ENCODE measurements around the gene KRT78.
"Not testable (repeated sequence)": the region's sequence is repeated elsewhere in the genome, so short reads cannot be mapped to it uniquely, and the experiment has no call there.

Gene KRT78

DNA sequence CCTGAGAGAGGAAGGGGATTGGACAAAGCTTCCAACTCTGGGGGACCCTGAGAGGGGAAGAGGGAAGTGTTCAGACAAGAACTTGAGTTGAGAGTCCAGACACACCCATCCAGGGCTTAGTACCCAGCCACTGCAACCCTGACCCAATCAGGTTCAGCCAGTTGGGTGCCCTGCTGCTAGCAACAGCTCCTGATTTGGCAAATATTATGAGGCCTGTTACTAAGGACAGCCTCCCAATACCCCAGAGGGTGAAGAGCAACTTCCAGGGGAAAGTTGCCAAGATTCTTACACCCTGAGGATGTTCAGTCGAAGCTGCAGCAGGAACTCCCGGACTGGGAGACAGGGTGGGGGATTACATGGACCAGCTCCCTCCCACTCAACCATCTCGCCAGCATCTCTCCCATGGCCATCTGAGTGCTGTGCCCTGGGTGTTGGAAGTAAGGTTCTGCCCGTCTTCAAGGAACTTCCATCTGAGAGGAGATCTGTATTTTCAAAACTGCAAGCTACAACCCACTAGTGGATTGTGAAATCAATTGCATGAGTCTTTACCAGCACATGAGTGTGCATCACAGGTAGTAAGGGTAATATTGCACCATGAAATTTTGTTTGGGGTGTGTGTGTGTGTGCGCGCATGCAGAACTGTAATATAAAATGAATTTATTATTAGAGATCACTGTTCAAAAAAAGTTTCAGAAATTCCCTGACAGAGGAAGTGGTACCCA is 11.5 kb upstream of the KRT78 start:
- no peak for DNase-seq (ENCODE audit: insufficient read length, low spot score)
- TF ChIP-seq POLR2A (IDR thresholded peaks at IDR 0.05; ENCODE audit: low read depth, low read length): no peak
- FAIRE-seq: no peak

DNA sequence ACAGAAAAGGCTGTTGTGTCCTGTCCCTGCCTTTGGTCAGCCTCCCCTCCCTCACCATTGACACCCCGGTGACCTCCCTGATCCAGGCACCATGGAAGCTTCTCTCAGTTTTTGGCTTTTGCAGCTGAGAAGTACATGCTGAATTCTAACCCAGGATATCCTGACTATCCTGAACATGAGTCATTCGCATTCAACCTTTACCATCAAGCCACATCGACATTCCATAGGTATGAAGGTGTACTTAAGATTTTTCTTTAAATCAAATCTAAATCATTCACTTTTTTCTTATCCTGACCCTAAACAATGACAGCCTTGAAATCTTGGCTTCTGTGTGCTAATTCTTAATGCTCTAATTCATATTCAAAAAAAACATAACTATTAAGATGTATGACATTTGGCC is 8.7 kb upstream of the KRT78 start:
- DNase-seq (ENCODE audit: insufficient read length, low spot score) (no peak), FAIRE-seq (no peak)
- TF ChIP-seq POLR2A (IDR thresholded peaks at IDR 0.05; ENCODE audit: low read depth, low read length): no peak

DNA sequence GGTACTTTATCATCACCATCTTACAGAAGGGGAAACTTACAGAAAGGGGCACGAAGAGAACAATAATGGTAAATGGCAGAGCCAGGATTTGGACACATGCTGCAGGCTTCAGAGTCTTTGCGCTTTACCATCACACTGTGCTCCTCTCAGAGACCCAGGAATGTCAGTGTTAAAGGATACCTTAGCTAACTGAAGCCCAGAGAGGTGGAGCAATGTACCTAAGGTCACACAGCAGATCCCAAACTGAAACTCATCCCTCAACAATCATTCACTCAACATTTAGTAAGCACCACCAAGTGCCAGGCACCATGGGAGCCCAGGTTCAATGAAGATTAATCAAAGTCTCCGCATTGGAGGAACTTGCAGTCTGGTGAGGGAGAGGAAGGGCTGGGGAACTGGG is 8.0 kb upstream of the KRT78 start:
- no peak for TF ChIP-seq POLR2A (IDR thresholded peaks at IDR 0.05; ENCODE audit: low read depth, low read length)
- no peak for FAIRE-seq

DNA sequence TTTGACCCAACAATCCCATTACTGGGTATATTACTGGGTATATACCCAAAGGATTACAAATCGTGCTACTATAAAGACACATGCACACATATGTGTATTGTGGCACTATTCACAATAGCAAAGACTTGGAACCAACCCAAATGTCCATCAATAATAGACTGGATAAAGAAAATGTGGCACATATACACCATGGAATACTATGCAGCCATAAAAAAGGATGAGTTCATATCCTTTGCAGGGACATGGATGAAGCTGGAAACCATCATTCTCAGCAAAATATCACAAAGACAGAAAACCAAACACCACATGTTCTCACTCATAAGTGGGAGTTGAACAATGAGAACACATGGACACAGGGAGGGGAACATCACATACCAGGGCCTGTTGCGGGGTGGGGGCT is 7.3 kb upstream of the KRT78 start:
- FAIRE-seq; DNase-seq (ENCODE audit: insufficient read length, low spot score): not testable (repeated sequence)

More for the DNA sequence above, 8.0 kb upstream of the KRT78 start:
- no peak for DNase-seq (ENCODE audit: insufficient read length, low spot score)

DNA sequence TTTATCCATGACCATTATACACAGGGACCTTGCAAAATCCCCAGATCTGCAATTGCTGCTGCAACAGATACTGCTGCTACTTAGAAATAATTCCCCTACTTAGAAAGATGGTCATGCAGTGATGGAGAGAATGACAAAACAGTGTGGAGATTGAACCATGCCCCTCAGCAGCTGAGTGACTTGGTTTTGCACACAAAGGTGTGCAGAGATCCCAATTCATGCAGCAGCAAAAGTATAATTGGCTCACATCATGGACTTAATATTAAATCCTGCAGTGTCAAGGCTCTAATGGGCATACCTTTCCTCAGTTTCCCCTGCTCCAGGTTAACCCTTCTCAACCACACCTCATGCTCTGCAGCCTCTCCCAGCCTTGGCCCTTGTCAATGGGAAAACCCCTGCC is 3.0 kb upstream of the KRT78 start:
- DNase-seq (ENCODE audit: insufficient read length, low spot score) (no peak), FAIRE-seq (no peak)
- TF ChIP-seq POLR2A (IDR thresholded peaks at IDR 0.05; ENCODE audit: low read depth, low read length): no peak

DNA sequence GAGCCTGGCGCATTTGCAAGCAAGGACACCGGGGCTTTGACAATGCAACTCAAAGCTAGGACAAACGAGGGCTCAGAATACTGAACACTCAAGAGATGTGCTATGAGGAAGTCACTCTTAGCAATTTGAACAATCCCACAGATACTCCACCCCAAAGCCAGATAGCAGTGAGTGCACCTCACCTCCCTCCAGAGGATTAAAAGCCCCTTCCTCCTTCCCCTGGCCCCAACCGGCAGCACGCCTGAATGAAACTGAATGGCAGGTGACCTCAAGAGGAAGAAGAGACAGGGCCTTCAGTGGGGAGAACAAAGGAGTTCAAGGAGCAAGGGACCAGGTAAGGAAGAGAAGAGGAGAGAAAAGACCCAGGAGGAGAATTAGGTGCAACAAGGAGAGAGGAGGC is 1.9 kb upstream of the KRT78 start:
- FAIRE-seq: no peak
- no peak for TF ChIP-seq POLR2A (IDR thresholded peaks at IDR 0.05; ENCODE audit: low read depth, low read length)

DNA sequence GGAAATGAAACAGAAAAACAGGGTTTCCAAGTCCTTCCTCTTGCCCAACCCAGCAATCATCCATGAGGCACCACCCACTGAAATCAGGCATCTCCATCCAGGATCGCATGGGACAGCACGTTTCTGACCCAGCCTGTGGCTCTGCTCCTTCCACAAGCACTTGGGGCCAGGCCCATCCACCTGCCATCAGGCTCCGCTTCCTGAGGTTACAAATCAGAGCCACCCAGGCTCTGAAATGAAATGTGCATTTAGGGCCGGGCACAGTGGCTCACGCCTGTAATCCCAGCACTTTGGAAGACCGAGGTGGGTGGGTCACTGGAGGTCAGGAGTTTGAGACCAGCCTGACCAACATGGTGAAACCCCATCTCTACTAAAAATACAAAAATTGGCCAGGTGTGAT is 717 bp upstream of the KRT78 start:
- FAIRE-seq (no peak), DNase-seq (ENCODE audit: insufficient read length, low spot score) (no peak)
- TF ChIP-seq POLR2A (IDR thresholded peaks at IDR 0.05; ENCODE audit: low read depth, low read length): no peak

More for the DNA sequence above, 1.9 kb upstream of the KRT78 start:
- DNase-seq (ENCODE audit: insufficient read length, low spot score): no peak

GRCh38 chr12:52847335-52848102 is 1.3 kb downstream of the KRT78 start:
- no peak for FAIRE-seq
- DNase-seq (ENCODE audit: insufficient read length, low spot score): peak; percentile 54

DNA sequence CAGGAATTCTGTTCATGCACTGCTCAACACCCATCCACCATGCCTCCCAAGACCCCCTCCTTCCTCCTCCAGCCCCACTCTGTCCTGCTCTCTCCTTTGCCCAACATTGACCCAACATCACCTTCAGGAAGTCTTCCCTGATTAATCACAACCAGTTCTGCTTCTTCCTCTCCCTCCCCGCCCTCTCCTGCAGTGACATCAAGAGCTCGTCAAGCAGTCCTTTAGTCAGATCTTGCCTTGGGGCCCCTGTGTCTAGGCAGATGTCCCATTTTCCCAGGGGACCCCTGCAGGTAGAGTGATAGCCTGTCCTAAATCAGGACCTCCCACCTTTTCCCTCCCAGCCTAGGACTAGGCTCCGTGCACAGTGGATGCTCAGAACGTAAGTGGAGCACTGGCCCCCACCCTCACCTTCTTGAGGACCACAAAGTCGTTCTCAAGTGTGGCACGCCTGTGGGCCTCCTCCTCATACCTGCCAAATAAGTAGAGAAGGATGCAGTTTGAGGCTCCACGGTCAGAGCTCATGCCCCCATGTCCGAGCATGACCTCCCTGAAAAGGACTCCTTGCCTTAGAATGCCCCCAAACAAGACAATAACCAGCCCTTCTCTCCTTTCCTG is 2.3 kb downstream of the KRT78 start:
- FAIRE-seq: no peak
- TF ChIP-seq POLR2A (IDR thresholded peaks at IDR 0.05; ENCODE audit: low read depth, low read length): no peak
- DNase-seq (ENCODE audit: insufficient read length, low spot score): no peak

More at GRCh38 chr12:52847335-52848102, 1.3 kb downstream of the KRT78 start:
- no peak for TF ChIP-seq POLR2A (IDR thresholded peaks at IDR 0.05; ENCODE audit: low read depth, low read length)

DNA sequence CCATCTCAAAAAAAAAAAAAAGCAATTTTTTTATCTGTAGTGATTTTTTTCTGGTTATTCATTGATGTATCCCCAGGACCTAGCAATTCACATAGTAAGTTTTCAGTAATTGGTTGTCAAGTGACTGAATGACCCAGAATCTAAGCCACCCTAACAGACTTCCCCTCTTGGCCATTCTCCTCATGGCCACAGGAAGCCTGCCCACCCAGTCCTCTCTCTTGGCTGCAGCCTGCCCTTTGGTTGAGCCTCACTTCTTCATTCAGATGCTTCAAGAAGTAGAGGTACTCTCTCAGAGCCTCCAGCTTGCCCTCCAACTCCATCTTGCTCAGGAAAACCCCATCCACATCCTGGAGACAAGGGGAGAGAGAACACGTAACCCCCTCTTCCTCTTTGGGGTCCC is 2.8 kb downstream of the KRT78 start:
- no peak for TF ChIP-seq POLR2A (IDR thresholded peaks at IDR 0.05; ENCODE audit: low read depth, low read length)
- DNase-seq (ENCODE audit: insufficient read length, low spot score): no peak
- FAIRE-seq: no peak

GRCh38 chr12:52844386-52844785 is 4.4 kb downstream of the KRT78 start:
- no peak for FAIRE-seq
- DNase-seq (ENCODE audit: insufficient read length, low spot score): no peak

DNA sequence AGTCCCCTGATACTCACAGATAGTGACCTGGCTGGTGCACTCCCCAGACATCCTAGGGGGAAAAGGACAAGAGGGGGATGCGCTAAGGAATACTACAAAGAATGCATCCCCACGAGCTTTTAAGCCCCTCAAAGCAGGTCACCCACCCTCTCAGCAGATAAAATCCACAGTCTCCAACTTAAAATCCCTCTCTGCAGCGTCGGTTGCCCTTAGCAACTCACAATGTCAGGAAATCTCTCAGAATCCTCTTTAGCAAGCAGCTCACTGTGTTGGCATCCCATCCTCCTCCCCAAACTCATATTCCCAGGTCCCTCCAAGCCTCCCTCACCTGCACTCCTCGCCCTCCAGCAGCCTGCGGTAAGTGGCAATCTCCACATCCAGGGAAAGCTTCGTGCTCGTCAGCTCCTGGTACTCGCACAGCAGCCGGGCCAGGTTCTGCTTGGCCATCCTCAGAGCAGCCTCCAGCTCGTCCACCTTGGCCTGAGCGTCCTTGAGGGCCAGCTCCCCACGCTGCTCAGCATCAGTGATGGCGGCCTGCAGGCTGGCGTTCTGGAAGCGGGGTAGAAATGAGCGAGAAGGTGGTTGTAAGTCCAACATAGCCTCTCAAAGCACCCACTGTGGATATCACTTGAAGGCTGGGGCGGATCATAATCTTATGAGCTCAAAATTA is 9.2 kb downstream of the KRT78 start:
- TF ChIP-seq POLR2A (IDR thresholded peaks at IDR 0.05; ENCODE audit: low read depth, low read length): no peak
- FAIRE-seq: no peak
- no peak for DNase-seq (ENCODE audit: insufficient read length, low spot score)

More at GRCh38 chr12:52844386-52844785, 4.4 kb downstream of the KRT78 start:
- TF ChIP-seq POLR2A (IDR thresholded peaks at IDR 0.05; ENCODE audit: low read depth, low read length): no peak

- DNase-seq (ENCODE audit: insufficient read length, low spot score) (no peak), FAIRE-seq (no peak)
- no peak for TF ChIP-seq POLR2A (IDR thresholded peaks at IDR 0.05; ENCODE audit: low read depth, low read length)
Observed at GRCh38 chr12:52838609-52839435, 10.0 kb downstream of the KRT78 start.
